Mesendoderm (in vitro differentiated cells): ENCODE measurements around the gene CCSER1.
A peak's percentile ranks its signal among the peaks of the same experiment; 100 is the strongest.

Source experiments
- DNase-seq: peaks from one replicate; pipeline ENCODE4 v3.0.0; 2013
- H2AK5ac ChIP-seq: 2 replicates; pipeline ENCODE4 v1.6.1; 2013; ENCODE audit warnings: low read length, inconsistent platforms
- H2BK120ac ChIP-seq: 2 replicates; pipeline ENCODE4 v1.6.1; 2013; ENCODE audit warnings: low read depth, mild to moderate bottlenecking, low read length, moderate library complexity, mixed read lengths
- H2BK15ac ChIP-seq: replicated peaks from 2 replicates; pipeline ENCODE4 v1.6.1; 2013; ENCODE audit warnings: low read depth, mild to moderate bottlenecking, moderate library complexity
- H2BK5ac ChIP-seq: 2 replicates; pipeline ENCODE4 v1.6.1; 2013; ENCODE audit warnings: low read length, inconsistent platforms
- H3K18ac ChIP-seq: 2 replicates; pipeline ENCODE4 v1.6.1; 2013; ENCODE audit warnings: mild to moderate bottlenecking, low read length, mixed read lengths
- H3K23ac ChIP-seq: one replicate; pipeline ENCODE4 v1.6.1; 2013; ENCODE audit warnings: low read length
- H3K27ac ChIP-seq: 2 replicates; pipeline ENCODE4 v1.5.1; 2013; ENCODE audit warnings: low read depth, mild to moderate bottlenecking, inconsistent platforms, low read length, moderate library complexity
- H3K27me3 ChIP-seq: 2 replicates; pipeline ENCODE4 v1.6.1; 2013; ENCODE audit warnings: low read length, control low read depth, mild to moderate bottlenecking, inconsistent platforms; ENCODE audit not compliant: insufficient read depth, poor library complexity
- H3K36me3 ChIP-seq: 2 replicates; pipeline ENCODE4 v1.6.1; 2013; ENCODE audit warnings: low read length, inconsistent platforms; ENCODE audit not compliant: control insufficient read depth, insufficient read depth
- H3K4ac ChIP-seq: one replicate; pipeline ENCODE4 v1.6.1; 2013; ENCODE audit warnings: low read depth, mild to moderate bottlenecking, low read length, moderate library complexity
- H3K4me1 ChIP-seq: 2 replicates; pipeline ENCODE4 v1.6.1; 2013; ENCODE audit warnings: low read depth, low read length, inconsistent platforms; ENCODE audit not compliant: control insufficient read depth
- H3K4me2 ChIP-seq: 2 replicates; pipeline ENCODE4 v1.6.1; 2013; ENCODE audit warnings: low read length
- H3K4me3 ChIP-seq: 2 replicates; pipeline ENCODE4 v1.5.1; 2013; ENCODE audit warnings: mild to moderate bottlenecking, low read length
- H3K56ac ChIP-seq: one replicate; pipeline ENCODE4 v1.6.1; 2013; ENCODE audit warnings: low read length
- H3K79me1 ChIP-seq: 2 replicates; pipeline ENCODE4 v1.6.1; 2013; ENCODE audit warnings: low read length, inconsistent platforms
- H3K79me2 ChIP-seq: 2 replicates; pipeline ENCODE4 v1.6.1; 2013; ENCODE audit warnings: mild to moderate bottlenecking, low read length; ENCODE audit not compliant: control insufficient read depth, insufficient read depth
- H3K9ac ChIP-seq: 2 replicates; pipeline ENCODE4 v1.6.1; 2013; ENCODE audit warnings: low read length, inconsistent platforms
- H4K5ac ChIP-seq: one replicate; pipeline ENCODE4 v1.6.1; 2013; ENCODE audit warnings: low read length
- H4K8ac ChIP-seq: one replicate; pipeline ENCODE4 v1.6.1; 2013; ENCODE audit warnings: low read depth, mild to moderate bottlenecking, control low read depth, low read length, moderate library complexity
- WGBS: extraction: QIAGEN DNeasy Blood & Tissue Kit; methylation state at CpG from one replicate; pipeline ENCODE4 v1.1.7; 2013; ENCODE audit warnings: low lambda C conversion rate, missing lambda C conversion rate; ENCODE audit not compliant: insufficient coverage; ENCODE audit errors: extremely low coverage; 5-methylcytosine and 5-hydroxymethylcytosine counted together

Gene CCSER1

DNA sequence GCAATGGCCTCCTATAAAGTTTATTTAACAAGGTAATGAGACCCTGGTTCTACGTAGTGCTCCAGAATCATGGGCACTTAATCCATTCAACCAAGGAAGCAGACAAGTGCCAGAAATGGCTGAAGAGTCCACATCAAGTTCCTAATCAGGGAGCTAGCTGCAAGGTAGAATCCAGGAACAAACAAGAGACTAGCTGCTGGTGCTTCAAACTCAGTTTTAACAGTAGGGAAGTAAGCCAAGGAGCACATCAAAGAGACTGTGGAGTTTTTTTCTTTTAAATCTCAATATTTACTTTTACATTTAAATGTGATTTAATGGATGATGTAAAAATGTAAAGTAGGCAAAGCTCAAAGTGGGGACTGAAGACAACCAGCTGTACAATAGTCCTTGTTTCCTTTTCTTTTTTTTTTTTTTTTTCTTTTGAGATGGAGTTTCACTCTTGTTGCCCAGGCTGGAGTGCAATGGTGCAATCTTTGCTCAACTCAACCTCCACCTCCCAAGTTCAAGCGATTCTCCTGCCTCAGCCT lies 630.4 kb downstream of the CCSER1 start:
- no peak overlapping the region for H4K8ac ChIP-seq
- no peak overlapping the region for H3K18ac ChIP-seq
- no peak overlapping the region for H2AK5ac ChIP-seq
- H2BK15ac ChIP-seq, result peak overlapping the region; percentile 57
- no peaks in the 10 kb centered on the region for H3K79me2 ChIP-seq
- no peak overlapping the region for H3K23ac ChIP-seq
- no peak overlapping the region for H3K56ac ChIP-seq
- H3K27ac ChIP-seq, result no peak overlapping the region
- H3K4me1 ChIP-seq, result peaks cover 4% of the 10 kb centered on the region
- no peak overlapping the region for H2BK5ac ChIP-seq
- no peaks in the 10 kb centered on the region for H3K36me3 ChIP-seq
- no peak overlapping the region for H4K5ac ChIP-seq
- H3K27me3 ChIP-seq, result no peaks in the 10 kb centered on the region
- H3K79me1 ChIP-seq, result no peaks in the 10 kb centered on the region
- no peak overlapping the region for H3K4ac ChIP-seq
- H2BK120ac ChIP-seq, result no peak overlapping the region
- no peak overlapping the region for H3K4me3 ChIP-seq
- no peak overlapping the region for H3K4me2 ChIP-seq
- DNase-seq, result no peak
- H3K9ac ChIP-seq, result no peak overlapping the region
- no CpG with 5 or more reads among the region's 2 CpGs for WGBS

DNA sequence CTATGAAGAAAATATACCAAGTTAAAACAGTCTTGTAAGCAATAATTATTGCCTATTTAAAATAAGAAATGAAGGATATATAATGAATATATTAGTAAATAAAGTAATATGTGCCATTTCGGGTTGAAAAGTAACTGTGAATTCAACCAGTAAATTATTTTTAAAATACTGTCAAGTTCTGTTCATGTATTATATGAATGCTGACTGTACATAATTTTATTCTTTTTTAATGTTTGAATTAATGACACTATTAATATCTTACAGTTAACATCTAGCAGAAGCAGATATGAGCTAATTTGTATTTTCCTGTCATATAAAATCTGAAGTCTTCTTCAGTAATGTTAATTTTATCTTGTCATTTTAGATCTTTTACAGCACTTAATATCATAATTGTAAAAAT lies 632.9 kb downstream of the CCSER1 start:
- Histone ChIP-seq H2BK15ac (no peak overlapping the region), H4K8ac (no peak overlapping the region), H3K36me3 (no peaks in the 10 kb centered on the region), H2BK120ac (no peak overlapping the region), H3K79me2 (no peaks in the 10 kb centered on the region), H3K4me3 (no peak overlapping the region), H3K23ac (no peak overlapping the region), H3K27ac (no peak overlapping the region), H3K18ac (no peak overlapping the region), H4K5ac (no peak overlapping the region), H3K27me3 (no peaks in the 10 kb centered on the region), H3K79me1 (no peaks in the 10 kb centered on the region), H2AK5ac (no peak overlapping the region), H3K4ac (no peak overlapping the region), H3K4me1 (no peaks in the 10 kb centered on the region), H3K9ac (no peak overlapping the region), H3K4me2 (no peak overlapping the region), H2BK5ac (no peak overlapping the region), H3K56ac (no peak overlapping the region)
- no peak for DNase-seq
- 100% methylated on average over 1 of the region's 1 CpG for WGBS

DNA sequence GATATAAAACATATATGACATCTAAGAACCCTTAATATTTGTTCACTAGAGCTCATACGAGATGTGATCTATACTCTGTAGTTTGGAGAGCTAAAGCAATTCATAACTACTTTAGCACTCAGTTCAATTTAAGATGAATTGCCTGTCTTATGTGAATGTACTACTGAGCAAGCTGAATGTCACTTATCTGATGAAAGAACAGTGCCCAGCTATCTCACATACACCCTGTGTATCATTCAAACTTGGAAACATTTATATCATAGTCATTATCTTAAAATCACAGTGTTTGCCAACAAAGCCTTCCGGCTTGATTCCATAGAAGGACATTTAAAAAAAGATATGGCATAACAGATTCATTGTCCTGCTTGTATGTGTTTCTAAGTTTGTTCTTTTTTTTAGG lies 639.6 kb downstream of the CCSER1 start:
- Histone ChIP-seq H4K8ac (no peak overlapping the region), H3K4me3 (no peak overlapping the region), H2AK5ac (no peak overlapping the region), H3K79me1 (no peaks in the 10 kb centered on the region), H3K27ac (no peak overlapping the region), H3K4me2 (no peak overlapping the region), H2BK5ac (no peak overlapping the region), H4K5ac (no peak overlapping the region), H3K4ac (no peak overlapping the region), H2BK120ac (no peak overlapping the region), H3K56ac (no peak overlapping the region), H3K79me2 (no peaks in the 10 kb centered on the region), H3K18ac (no peak overlapping the region), H3K27me3 (no peaks in the 10 kb centered on the region), H3K23ac (no peak overlapping the region), H3K36me3 (no peaks in the 10 kb centered on the region), H3K9ac (no peak overlapping the region), H3K4me1 (no peaks in the 10 kb centered on the region), H2BK15ac (no peak overlapping the region)
- no CpG with 5 or more reads among the region's 2 CpGs for WGBS
- no peak for DNase-seq

DNA sequence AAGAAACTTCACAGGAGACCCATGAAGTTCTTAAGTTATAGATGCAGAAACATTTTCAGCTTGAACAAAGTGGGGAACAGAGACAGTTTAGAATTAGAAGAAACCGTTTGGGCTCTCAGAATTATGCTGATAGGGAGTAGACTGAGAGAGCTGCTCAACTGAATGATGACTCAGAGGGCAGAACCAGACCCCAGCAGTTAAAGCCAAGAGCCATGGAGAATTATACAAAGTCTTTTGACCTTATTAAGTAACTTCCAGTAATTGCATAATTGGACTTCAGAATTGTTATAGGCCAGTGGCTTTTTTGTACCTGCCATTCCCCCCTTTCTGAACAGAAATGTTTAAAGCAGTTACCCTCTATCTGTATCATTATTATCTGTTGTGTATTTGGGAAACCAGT lies 642.1 kb downstream of the CCSER1 start:
- H3K18ac ChIP-seq, result no peak overlapping the region
- no peak overlapping the region for H2BK15ac ChIP-seq
- H2BK120ac ChIP-seq, result no peak overlapping the region
- no peak overlapping the region for H3K4me3 ChIP-seq
- H3K27ac ChIP-seq, result no peak overlapping the region
- no peak for DNase-seq
- H3K56ac ChIP-seq, result no peak overlapping the region
- no peaks in the 10 kb centered on the region for H3K36me3 ChIP-seq
- H2AK5ac ChIP-seq, result no peak overlapping the region
- H3K23ac ChIP-seq, result no peak overlapping the region
- WGBS, result no CpG with 5 or more reads among the region's 1 CpG
- H3K4me2 ChIP-seq, result no peak overlapping the region
- no peaks in the 10 kb centered on the region for H3K4me1 ChIP-seq
- no peak overlapping the region for H2BK5ac ChIP-seq
- H3K79me1 ChIP-seq, result no peaks in the 10 kb centered on the region
- no peak overlapping the region for H4K5ac ChIP-seq
- no peak overlapping the region for H3K4ac ChIP-seq
- H4K8ac ChIP-seq, result no peak overlapping the region
- H3K79me2 ChIP-seq, result no peaks in the 10 kb centered on the region
- H3K9ac ChIP-seq, result no peak overlapping the region
- H3K27me3 ChIP-seq, result no peaks in the 10 kb centered on the region

DNA sequence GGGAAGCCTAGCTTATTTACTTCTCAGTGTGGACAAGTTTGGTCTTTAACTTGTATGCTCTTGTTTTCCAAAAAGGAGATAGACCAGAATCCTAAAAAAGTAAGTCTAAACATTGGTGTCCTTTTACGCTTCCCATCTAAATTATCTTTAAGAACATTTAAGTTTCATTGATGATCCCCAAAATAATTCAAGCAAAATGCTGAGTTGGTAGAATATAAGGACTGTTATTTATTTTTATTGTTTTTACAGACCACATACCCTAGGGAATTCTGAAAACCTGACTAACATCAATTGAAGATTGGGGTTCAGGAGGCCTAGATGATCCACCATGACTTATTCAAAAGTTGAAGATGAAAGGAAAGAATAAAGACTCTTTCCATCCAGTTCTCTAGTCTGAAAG lies 653.0 kb downstream of the CCSER1 start:
- Histone ChIP-seq H3K4me2 (no peak overlapping the region), H4K5ac (no peak overlapping the region), H3K79me2 (no peaks in the 10 kb centered on the region), H3K27ac (no peak overlapping the region), H3K4me3 (no peak overlapping the region), H3K36me3 (no peaks in the 10 kb centered on the region), H3K27me3 (no peaks in the 10 kb centered on the region), H3K4ac (no peak overlapping the region), H2BK5ac (no peak overlapping the region), H3K4me1 (no peaks in the 10 kb centered on the region), H3K23ac (no peak overlapping the region), H3K56ac (no peak overlapping the region), H2BK15ac (no peak overlapping the region), H3K18ac (no peak overlapping the region), H4K8ac (no peak overlapping the region), H3K79me1 (no peaks in the 10 kb centered on the region), H2AK5ac (no peak overlapping the region), H2BK120ac (no peak overlapping the region), H3K9ac (no peak overlapping the region)
- no CpG with 5 or more reads among the region's 1 CpG for WGBS
- no peak for DNase-seq

DNA sequence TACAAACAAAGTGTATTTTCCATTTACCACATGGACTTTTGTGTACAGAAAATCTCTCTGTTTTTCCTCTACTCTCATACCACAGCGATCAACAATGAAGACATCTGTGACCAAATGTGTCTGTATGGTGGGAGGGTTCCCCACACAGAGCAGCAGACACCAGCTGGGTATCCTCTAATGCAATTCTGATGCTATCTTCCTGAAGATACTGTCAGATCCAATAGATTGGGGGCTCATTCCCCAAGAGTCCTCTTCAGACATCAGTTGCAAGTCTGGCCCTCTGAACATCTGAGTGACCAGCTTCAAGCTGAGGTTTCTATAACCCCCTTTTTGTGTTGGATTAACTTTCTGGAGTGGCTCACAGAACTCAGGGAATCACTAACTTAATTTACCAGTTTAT lies 659.4 kb downstream of the CCSER1 start:
- Histone ChIP-seq H3K4me3 (no peak overlapping the region), H3K79me1 (no peaks in the 10 kb centered on the region), H3K36me3 (no peaks in the 10 kb centered on the region)

More for the DNA sequence above, 659.4 kb downstream of the CCSER1 start:
- no peak for DNase-seq
- H3K23ac ChIP-seq, result no peak overlapping the region
- no peaks in the 10 kb centered on the region for H3K79me2 ChIP-seq
- H4K8ac ChIP-seq, result no peak overlapping the region
- no peak overlapping the region for H3K9ac ChIP-seq
- H2BK120ac ChIP-seq, result no peak overlapping the region
- no peak overlapping the region for H2BK5ac ChIP-seq
- H3K4me1 ChIP-seq, result no peaks in the 10 kb centered on the region
- H3K27me3 ChIP-seq, result no peaks in the 10 kb centered on the region
- no peak overlapping the region for H4K5ac ChIP-seq
- H3K18ac ChIP-seq, result no peak overlapping the region
- H2AK5ac ChIP-seq, result no peak overlapping the region
- no peak overlapping the region for H3K4ac ChIP-seq
- no peak overlapping the region for H3K56ac ChIP-seq
- WGBS, result no CpG with 5 or more reads among the region's 1 CpG
- H2BK15ac ChIP-seq, result no peak overlapping the region
- no peak overlapping the region for H3K27ac ChIP-seq
- no peak overlapping the region for H3K4me2 ChIP-seq
